SH-SY5Y (cell line): ENCODE measurements around the gene E2F7.

Source experiments
- GATA2 ChIP-seq: IDR thresholded peaks from 2 replicates; pipeline ENCODE4 v1.6.1; 2011; ENCODE audit warnings: mild to moderate bottlenecking, low read depth, low read length
- GATA3 ChIP-seq: IDR thresholded peaks from 2 replicates; pipeline ENCODE4 v1.6.1; 2011; ENCODE audit warnings: low read depth, mild to moderate bottlenecking, low read length, moderate library complexity

DNA sequence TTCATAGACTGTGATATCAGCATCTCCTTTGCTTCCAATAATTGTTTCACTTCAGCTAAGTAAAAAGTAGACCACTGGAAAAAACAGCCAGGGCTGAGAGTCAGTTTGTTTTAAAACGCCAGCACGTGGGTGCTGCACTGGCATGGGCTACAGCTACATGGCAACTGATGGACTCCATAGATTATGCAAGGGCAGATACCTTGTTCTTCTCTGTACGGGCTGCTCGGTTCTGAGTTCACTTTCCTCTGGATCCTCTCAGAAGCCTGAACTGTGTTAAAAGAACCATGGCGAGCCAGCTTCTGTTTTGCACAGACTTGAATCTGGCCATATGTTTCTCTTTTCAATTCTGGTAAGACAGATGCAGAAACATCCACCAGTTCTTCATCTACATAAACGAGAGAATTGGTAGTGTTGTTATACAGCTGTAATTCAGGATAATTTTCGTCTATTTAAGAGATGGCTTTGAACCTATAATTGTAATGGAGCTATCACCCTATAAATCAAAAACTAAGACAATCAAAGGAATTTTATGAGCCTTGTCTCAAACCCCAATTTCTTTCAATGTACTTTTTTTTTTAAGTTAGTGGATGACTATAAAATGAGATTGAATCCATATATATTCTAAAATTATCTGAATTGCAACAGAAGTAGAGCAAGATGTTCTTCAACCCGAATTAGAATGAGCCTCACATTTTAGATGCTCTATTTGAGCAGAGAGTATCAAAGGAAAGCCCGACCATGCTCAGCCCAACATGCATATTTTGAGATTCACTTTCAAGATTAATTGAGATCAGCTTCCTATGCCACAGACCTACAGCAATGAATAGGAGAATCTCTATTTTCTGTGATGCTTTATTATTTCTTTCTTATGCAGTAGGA, 31.5 kb downstream of the E2F7 start:
- TF ChIP-seq GATA2 (no peak), GATA3 (no peak)
